Muscle of back (tissue), 11 donors: Measurements from ENCODE around the gene IGF2BP2. TPM values are rescaled to one million over a fixed set of nuclear protein-coding genes. Genes with fewer than 3 reads are reported as not detected.
A peak's percentile ranks its signal among the peaks of the same experiment; 100 is the strongest.
"Not testable (repeated sequence)": the region's sequence is repeated elsewhere in the genome, so short reads cannot be mapped to it uniquely, and the experiment has no call there.

Experiments
- DNase-seq, 3 donors: peaks; one replicate each; pipeline versions ENCODE4 v3.0.0 to v3.0.0-alpha.2; 2013
- polyA plus RNA-seq, 10 donors: library from polyadenylated mRNA; unstranded; fragments of 120-200 nt; gene quantifications; one replicate each; pipeline ENCODE4 v1.2.1, GENCODE V29; 2013; ENCODE audit not compliant: insufficient read length in 10 of 10

The IGF2BP2 gene
- polyA plus RNA-seq, 10 donors = 34.6 to 59.6 (median 39.3) TPM

DNA sequence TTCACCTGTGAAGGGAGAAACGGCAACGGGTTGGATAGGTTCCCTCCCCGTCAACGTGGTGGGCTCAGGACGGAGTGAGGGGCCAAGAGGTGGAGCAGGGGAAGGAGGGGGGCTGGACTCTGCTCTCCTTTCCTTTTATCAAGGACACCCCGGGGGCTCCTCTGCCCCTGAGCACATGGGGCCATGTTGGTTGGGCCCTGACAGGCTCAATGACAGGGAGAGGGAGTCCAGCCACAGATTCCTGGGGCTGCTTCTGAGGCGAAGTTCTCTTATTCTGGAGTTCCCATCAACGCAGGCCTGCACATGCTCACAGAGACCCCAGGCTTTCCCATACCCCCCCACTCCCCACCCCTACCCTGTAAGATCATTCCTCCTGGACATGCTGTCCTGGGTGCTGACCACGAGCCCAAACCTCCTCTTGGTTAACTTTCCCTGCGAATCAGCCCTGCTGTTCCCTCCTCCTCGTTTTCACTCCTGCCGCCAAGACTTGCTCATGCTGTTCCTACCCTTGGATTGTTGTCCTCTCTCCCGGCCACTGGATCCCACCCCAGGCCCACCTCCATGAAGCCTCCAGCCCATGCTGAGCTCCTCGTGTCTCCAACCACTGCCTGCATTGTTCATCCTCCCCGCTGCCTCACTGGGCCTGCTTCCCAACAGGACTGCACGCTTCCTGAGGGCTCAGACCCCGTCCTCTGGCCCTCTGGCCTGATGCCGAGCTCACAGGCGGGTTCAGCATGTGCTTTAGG lies 177.5 kb downstream of the IGF2BP2 start:
- no peak for DNase-seq

GRCh38 chr3:185646382-185647133 lies 178.3 kb downstream of the IGF2BP2 start:
- no peak for DNase-seq

DNA sequence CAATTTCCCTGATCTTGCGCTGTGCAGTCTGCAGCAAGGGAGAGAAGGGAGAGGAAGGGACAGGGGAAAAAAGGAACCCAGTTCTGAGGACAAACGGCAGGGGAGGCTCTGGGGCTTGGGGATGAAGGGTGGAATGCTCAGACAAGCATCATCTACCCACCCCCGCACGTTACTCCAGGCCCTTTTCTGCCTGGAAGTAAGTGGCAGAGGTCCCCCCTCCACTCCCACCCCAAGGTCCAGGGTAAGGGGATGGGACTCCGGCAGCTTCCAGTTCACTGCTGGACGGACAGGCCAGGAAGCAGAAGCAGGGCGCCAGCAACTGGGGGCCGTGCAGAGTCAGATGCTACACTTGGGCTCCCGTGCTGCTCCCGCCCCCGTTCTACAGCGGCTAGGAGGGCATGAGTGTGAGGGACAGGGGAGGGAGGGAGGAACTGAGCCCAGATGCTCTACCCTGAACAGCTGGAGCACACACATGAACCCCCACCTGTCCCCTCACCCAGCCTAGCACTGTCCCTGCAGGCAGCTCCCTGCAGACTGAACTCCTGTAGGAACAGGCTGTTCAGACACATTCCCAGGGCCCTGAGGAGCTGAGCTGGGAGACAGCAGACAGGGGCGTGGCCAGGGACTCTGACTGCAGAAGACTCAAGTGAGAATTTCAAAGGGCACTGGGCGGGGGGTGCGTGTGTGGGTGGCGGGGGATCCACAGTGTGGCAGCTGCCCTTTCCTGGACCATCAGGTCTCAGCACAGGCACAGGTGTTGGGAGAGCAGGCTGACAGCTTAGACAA lies 179.1 kb downstream of the IGF2BP2 start:
- no peak for DNase-seq

DNA sequence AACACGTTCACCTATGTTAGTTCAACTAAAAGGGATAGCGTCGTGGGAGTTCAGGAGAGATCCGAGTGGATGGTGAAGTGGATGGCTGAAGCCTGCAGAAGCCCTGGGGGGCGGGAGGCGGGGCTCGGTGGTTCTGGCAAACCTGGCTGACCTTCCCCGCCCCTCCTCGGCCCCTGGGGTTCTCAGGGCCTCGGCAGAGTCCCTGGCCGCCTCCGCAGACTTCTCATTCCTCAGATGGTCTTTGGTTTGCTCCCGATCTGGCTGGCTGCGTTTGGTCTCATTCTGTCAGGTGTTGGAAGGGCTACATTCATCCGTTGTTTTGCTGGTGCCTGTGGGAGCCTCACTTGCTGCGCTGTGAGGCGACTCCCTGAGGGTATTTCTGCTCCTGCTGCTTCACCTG lies 179.7 kb downstream of the IGF2BP2 start:
- DNase-seq = not testable (repeated sequence)

- no peak for DNase-seq
Observed at GRCh38 chr3:185640308-185640707, 184.5 kb downstream of the IGF2BP2 start.

- DNase-seq = no peak
Observed at GRCh38 chr3:185639632-185640206, 185.1 kb downstream of the IGF2BP2 start.

DNA sequence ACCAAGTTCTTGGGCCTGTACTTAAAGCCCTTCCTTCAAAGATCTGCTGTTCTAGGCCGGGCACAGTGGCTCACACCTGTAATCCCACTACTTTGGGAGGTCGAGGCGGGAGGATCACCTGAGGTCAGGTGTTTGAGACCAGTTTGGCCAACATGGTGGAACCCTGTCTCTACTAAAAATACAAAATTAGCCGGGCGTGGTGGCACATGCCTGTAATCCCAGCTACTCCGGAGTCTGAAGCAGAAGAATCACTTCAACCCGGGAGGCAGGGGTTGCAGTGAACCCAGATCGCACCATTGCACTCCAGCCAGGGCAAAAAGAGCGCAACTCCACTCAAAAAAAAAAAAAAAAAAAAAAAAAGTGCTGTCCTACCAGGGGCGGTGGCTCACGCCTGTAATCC lies 186.2 kb downstream of the IGF2BP2 start:
- not testable (repeated sequence) for DNase-seq

GRCh38 chr3:185637388-185637787 lies 187.5 kb downstream of the IGF2BP2 start:
- no peak for DNase-seq

DNA sequence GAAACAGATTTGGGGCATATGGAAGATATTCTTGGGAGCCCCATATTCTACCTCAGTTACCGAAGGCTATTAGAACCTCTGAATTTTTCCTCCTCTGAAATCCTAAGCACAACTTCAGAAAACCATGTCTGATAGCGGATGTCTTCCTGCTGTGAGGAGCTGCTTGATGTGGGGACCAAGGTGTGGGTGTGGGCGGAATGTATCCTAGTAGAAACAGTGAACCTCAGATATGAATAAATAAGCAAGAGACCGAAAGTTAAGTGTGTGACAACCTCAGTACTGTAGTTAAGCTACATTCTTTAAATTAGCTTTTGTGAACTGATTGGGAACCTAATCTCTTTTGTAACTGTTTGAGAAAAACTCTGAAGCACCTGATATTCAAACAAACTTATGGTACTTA lies 191.8 kb downstream of the IGF2BP2 start:
- no peak for DNase-seq

DNA sequence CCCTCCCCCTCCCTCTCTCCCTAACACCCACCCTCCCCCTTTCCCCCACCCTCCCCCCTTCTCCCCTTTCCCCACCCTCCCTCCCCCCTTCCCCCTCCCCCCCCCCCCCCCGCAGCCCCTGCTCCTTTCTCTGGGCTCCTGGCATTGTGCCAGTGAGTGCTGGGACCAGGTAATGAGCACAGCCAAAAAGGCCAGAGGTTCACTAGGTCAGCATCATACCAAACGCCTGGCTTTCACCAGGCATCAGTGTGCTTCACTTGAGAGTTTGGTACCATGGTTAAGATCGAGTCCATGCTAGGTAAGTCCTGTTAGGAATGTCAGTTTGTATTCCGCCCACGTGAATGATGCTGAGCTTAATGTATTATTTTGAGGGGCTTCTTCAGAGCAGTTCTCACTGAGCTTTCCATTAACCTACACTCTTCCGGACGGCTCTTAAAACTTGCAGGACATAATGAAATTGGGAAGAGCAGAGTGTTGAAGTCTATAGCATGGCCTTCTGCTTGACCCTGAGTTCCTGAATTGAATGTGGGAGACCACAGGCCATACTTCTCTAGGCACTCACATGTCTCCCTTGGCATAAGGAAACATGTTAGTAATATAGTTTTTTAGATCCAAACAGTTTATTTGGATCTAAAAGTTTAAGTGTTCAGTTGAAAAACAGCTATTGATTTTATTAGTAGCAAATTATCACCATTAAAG lies 193.2 kb downstream of the IGF2BP2 start:
- no peak for DNase-seq

- DNase-seq = no peak
Observed at GRCh38 chr3:185631108-185631507, 193.7 kb downstream of the IGF2BP2 start.

GRCh38 chr3:185630182-185630622 lies 194.6 kb downstream of the IGF2BP2 start:
- DNase-seq = peak; percentile 11 to 48 (median 32)

- no peak for DNase-seq
Observed at GRCh38 chr3:185629554-185630181, 195.2 kb downstream of the IGF2BP2 start.

- no peak for DNase-seq
Observed at GRCh38 chr3:185625784-185626183, 199.1 kb downstream of the IGF2BP2 start.

GRCh38 chr3:185623939-185624665 lies 200.7 kb downstream of the IGF2BP2 start:
- no peak for DNase-seq

DNA sequence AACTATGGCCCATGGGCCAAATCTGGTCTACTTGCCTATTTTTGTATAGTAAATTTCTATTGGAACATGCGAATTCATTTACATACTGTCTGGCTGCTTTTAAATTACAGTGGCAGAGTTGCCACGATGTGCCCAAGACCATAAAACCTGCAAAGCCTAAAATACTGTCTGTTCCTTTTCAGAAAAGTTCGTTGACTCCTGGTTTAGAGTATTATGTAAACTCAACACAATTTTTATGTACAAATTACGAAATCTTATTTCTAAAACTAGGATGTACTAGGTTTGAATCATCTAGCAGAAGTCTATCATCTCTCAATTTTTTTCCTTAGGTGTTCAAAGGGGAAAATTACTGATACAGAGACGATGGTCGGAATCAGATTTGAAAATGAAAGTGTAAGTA lies 211.8 kb downstream of the IGF2BP2 start:
- DNase-seq = no peak

DNA sequence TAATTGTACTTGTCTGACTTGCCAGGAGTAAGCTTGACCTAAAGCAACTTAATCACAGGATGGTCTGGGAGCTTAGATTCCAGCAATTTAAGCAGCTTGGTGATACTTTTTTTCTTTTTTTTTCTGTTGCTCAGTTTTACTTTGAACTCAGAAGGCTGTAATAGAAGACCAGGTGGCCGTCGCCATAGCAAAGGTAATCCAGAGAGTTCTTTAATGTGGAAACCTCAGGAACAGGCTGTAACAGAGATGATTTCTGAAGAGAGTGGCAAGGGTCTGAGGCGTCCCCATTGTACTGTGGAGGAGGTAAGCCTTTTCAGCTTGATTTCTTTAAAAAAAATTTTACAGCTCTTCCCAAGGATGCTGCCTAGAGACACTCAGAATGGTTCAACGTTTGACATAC lies 218.6 kb downstream of the IGF2BP2 start:
- no peak for DNase-seq

DNA sequence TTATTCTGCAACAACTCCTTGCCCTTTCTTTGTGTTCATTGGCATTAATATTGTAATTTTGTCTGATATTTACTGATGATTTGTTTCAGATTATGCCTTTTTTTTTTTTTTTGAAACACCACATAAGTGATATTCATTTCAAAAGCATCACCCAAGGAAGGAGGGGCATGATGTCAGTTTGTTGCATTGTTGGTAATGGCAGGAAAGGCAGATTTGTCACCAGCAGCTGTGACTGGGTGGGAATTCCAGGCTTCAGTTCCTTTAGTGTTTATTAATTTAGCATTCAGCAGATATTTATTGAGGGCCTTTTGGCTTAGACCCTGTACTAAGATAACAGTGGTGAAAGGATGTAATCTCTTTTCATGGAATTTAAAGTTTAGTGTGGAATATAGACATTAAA lies 219.3 kb downstream of the IGF2BP2 start:
- no peak for DNase-seq

- no peak for DNase-seq
Observed at GRCh38 chr3:185595526-185595925, 229.3 kb downstream of the IGF2BP2 start.

- no peak for DNase-seq
Observed at GRCh38 chr3:185594073-185594472, 230.8 kb downstream of the IGF2BP2 start.
